HL-60 (cell line): ENCODE data around the gene HS6ST3.

ENCODE experiments used
- GABPA ChIP-seq: IDR thresholded peaks from 2 replicates; pipeline ENCODE4 v1.6.1; 2012; ENCODE audit warnings: low read depth
- POLR2AphosphoS5 ChIP-seq: IDR thresholded peaks from 2 replicates; pipeline ENCODE4 v1.6.1; 2012; ENCODE audit warnings: low read depth
- TF ChIP-seq, protein P1 (sequence below): IDR thresholded peaks from 2 replicates; pipeline ENCODE4 v1.6.1; 2012; ENCODE audit warnings: low read depth; ENCODE audit not compliant: insufficient replicate concordance
- TF ChIP-seq, protein P2 (sequence below): IDR thresholded peaks from one replicate; pipeline ENCODE4 v1.5.1; 2011; ENCODE audit warnings: low read length, control low read depth, inconsistent platforms; ENCODE audit not compliant: insufficient read depth

DNA sequence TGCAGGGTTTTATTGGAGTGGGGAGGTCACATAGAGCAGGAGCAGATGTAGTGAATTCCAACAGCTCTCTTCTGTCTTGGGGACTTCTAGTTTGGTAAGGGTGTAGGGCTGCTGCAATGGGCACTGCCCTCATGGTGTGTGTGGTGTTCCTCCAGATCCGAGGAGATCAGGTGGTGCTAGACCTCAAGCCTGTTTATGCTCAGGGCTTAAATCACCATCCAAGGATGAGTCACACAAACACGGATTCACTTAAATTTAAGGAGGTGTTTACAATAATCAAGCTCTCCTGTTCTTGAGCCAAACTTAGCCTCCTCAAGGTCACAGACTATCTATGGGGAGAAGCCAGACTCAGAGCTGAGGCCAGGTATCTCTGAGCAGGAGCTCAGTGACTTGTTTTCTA, 23.0 kb downstream of the HS6ST3 start:
- TF ChIP-seq, protein P1, sequence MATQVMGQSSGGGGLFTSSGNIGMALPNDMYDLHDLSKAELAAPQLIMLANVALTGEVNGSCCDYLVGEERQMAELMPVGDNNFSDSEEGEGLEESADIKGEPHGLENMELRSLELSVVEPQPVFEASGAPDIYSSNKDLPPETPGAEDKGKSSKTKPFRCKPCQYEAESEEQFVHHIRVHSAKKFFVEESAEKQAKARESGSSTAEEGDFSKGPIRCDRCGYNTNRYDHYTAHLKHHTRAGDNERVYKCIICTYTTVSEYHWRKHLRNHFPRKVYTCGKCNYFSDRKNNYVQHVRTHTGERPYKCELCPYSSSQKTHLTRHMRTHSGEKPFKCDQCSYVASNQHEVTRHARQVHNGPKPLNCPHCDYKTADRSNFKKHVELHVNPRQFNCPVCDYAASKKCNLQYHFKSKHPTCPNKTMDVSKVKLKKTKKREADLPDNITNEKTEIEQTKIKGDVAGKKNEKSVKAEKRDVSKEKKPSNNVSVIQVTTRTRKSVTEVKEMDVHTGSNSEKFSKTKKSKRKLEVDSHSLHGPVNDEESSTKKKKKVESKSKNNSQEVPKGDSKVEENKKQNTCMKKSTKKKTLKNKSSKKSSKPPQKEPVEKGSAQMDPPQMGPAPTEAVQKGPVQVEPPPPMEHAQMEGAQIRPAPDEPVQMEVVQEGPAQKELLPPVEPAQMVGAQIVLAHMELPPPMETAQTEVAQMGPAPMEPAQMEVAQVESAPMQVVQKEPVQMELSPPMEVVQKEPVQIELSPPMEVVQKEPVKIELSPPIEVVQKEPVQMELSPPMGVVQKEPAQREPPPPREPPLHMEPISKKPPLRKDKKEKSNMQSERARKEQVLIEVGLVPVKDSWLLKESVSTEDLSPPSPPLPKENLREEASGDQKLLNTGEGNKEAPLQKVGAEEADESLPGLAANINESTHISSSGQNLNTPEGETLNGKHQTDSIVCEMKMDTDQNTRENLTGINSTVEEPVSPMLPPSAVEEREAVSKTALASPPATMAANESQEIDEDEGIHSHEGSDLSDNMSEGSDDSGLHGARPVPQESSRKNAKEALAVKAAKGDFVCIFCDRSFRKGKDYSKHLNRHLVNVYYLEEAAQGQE = no peak
- TF ChIP-seq, protein P2, sequence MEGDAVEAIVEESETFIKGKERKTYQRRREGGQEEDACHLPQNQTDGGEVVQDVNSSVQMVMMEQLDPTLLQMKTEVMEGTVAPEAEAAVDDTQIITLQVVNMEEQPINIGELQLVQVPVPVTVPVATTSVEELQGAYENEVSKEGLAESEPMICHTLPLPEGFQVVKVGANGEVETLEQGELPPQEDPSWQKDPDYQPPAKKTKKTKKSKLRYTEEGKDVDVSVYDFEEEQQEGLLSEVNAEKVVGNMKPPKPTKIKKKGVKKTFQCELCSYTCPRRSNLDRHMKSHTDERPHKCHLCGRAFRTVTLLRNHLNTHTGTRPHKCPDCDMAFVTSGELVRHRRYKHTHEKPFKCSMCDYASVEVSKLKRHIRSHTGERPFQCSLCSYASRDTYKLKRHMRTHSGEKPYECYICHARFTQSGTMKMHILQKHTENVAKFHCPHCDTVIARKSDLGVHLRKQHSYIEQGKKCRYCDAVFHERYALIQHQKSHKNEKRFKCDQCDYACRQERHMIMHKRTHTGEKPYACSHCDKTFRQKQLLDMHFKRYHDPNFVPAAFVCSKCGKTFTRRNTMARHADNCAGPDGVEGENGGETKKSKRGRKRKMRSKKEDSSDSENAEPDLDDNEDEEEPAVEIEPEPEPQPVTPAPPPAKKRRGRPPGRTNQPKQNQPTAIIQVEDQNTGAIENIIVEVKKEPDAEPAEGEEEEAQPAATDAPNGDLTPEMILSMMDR = no peak
- no peak for TF ChIP-seq POLR2AphosphoS5
- no peak for TF ChIP-seq GABPA
